Mucosa of descending colon (tissue), 3 donors: ENCODE results near the gene LRRC8D. TPM values are rescaled to one million over a fixed set of nuclear protein-coding genes. Genes with fewer than 3 reads are reported as not detected.

Experiments used
- ATAC-seq: fragments of 200-7000 bp; cut with Tn5 transposase; one replicate; pipeline ENCODE4 v1.9.1; 2020; ENCODE audit warnings: mild to moderate bottlenecking, moderate library complexity
- DNase-seq, 3 donors: peaks; one replicate each; pipeline ENCODE4 v3.0.0-alpha.2; 2020
- H3K36me3 ChIP-seq: fragments of 200-600 bp; one replicate; pipeline ENCODE4 v1.8.0; 2021; ENCODE audit warnings: low read depth, mild to moderate bottlenecking
- H3K4me1 ChIP-seq: fragments of 200-600 bp; one replicate; pipeline ENCODE4 v1.8.0; 2021; ENCODE audit warnings: low read depth, mild to moderate bottlenecking
- H3K4me3 ChIP-seq: fragments of 200-600 bp; one replicate; pipeline ENCODE4 v1.8.0; 2021; ENCODE audit warnings: mild to moderate bottlenecking
- H3K9me3 ChIP-seq: fragments of 200-600 bp; one replicate; pipeline ENCODE4 v1.8.0; 2021; ENCODE audit warnings: mild to moderate bottlenecking
- CTCF ChIP-seq: fragments of 200-600 bp; IDR thresholded peaks from one replicate; pipeline ENCODE4 v1.8.0; 2022; ENCODE audit warnings: antibody characterized with exemption, mild to moderate bottlenecking
- intact Hi-C, 2 donors: fragments of 100-400 bp; cut with DNase I in 1 of 2; cut with micrococcal nuclease in 1 of 2; formaldehyde crosslinking; loops; one replicate each; pipeline versions ENCODE4 v1.11.0 to v1.11.1; 2022; cut with DNase I, micrococcal nuclease
- total RNA-seq, 3 donors: library from RNA; stranded (reverse); fragmentation: NEBNext Ultra II Directional in 2 of 3; extraction: Animal tissue kit (Norgen Biotek cat#: 25700) in 2 of 3; gene quantifications; one replicate each; pipeline versions ENCODE4 v1.2.1 to v1.2.4, GENCODE V29; 2021 to 2023
- donor health status: DM: no; HTN: no; CAD: no; lungs with moderate emphysema.
- donor health status: DM: no; HTN: no; CAD: no.
- donor health status: DM: no; HTN: yes; CAD: no.

The LRRC8D gene
- total RNA-seq, 3 donors from 2014 or later: 22.8 to 43.3 (median 39.6) TPM

- H3K9me3 ChIP-seq: no peaks in the 10 kb centered on the region
- H3K36me3 ChIP-seq: no peaks in the 10 kb centered on the region
- no peak for TF ChIP-seq CTCF
- intact Hi-C loops: no loop called here
- H3K4me3 ChIP-seq: no peak overlapping the region
- no peak for DNase-seq
- H3K4me1 ChIP-seq: peaks cover 7% of the 10 kb centered on the region
- no peak for ATAC-seq
Observed at GRCh38 chr1:89939693-89940438, 119.0 kb downstream of the LRRC8D start.

GRCh38 chr1:89941110-89941766 lies 120.4 kb downstream of the LRRC8D start:
- intact Hi-C loops: no loop called here
- no peak for DNase-seq

GRCh38 chr1:89942014-89942413 lies 121.2 kb downstream of the LRRC8D start:
- ATAC-seq (no peak), DNase-seq (no peak)
- H3K36me3 ChIP-seq: no peaks in the 10 kb centered on the region
- TF ChIP-seq CTCF: no peak
- H3K4me1 ChIP-seq: peaks cover 7% of the 10 kb centered on the region
- no peak overlapping the region for H3K4me3 ChIP-seq
- intact Hi-C loops: no loop called here
- no peaks in the 10 kb centered on the region for H3K9me3 ChIP-seq

More at GRCh38 chr1:89941110-89941766, 120.4 kb downstream of the LRRC8D start:
- ATAC-seq: no peak
- Histone ChIP-seq H3K9me3 (no peaks in the 10 kb centered on the region), H3K4me3 (no peak overlapping the region), H3K36me3 (no peaks in the 10 kb centered on the region), H3K4me1 (peaks cover 7% of the 10 kb centered on the region)
- TF ChIP-seq CTCF: no peak

GRCh38 chr1:89942825-89943658 lies 122.2 kb downstream of the LRRC8D start:
- H3K36me3 ChIP-seq: no peaks in the 10 kb centered on the region
- TF ChIP-seq CTCF: no peak
- H3K9me3 ChIP-seq: no peaks in the 10 kb centered on the region
- no peak overlapping the region for H3K4me3 ChIP-seq
- no peak for DNase-seq
- ATAC-seq: peak; percentile 47
- peaks cover 7% of the 10 kb centered on the region for H3K4me1 ChIP-seq
- intact Hi-C loops: no loop called here

GRCh38 chr1:89943846-89944781 lies 123.3 kb downstream of the LRRC8D start:
- intact Hi-C loops: no loop called here
- Histone ChIP-seq H3K36me3 (no peaks in the 10 kb centered on the region), H3K9me3 (no peaks in the 10 kb centered on the region), H3K4me3 (no peak overlapping the region), H3K4me1 (peaks cover 7% of the 10 kb centered on the region)
- DNase-seq (no peak), ATAC-seq (peak; percentile 19)
- no peak for TF ChIP-seq CTCF
